ENCODE data around the gene IFI27L2. TPM values are rescaled to one million over a fixed set of nuclear protein-coding genes. Genes with fewer than 3 reads are reported as not detected.

IFI27L2 gene
- total RNA-seq, 1 experiment from 2014 or later = 4.7 TPM

DNA sequence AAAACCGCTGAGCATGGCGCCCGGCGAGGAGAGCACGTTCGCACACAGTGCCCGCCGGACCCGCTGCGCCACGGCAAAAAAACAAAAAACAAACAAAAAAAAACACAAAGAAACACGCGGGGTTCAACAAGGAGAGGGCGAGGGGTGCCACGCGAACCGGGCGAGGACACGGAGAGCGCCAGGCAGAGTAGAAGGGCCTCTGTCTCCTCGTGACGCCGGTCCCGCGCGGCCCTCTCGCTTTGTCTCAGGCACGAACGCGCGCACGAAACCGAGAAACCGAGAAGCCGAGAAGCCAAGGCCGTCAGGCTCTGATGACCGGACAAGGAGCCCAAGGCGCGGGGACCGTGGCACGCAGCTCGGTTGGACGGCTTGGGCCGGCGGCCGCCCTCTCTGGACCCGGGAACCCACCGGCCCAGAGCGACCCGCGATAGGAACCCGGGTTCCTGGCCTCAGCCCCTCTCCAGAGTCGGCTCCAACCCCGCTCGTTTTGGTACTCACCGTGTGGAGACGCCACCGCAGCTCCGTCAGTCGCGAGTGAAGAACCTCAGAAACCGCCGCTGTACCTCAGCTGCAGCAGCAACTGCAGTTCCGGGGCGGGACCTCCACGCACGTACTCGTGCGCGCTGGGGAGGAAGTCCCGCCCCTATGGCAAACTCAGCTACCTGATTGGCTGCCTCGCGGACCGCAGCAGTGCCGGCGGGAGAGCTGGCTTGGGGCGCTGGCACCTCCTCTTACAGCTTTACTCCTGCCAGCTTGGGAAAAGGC is 48.6 kb downstream of the IFI27L2 start, which contains the start of the genes DDX24 and IFI27L1:
DDX24 (minus strand) TSS at position 582 of the 765 bp plus-strand sequence. CDS start 1,460 bp downstream, outside the sequence.
IFI27L1 (plus strand) TSS at position 690 of the 765 bp plus-strand sequence. CDS start 15,628 bp downstream, outside the sequence.
- no TSS peak for BruUV-seq (replicated peaks)
- POLR2A ChIA-PET = interaction anchor here (0.6 to 1.0 kb wide), 6 partner anchors 28 to 1363 kb away, joined by 3 to 4 read pairs (median 3); no protein-coding TSS in a partner anchor
- Mint-ChIP-seq H3K36me3 (ENCODE audit: insufficient read depth, unreplicated experiment) (peaks cover 38% of the 10 kb centered on the region), H3K4me1 (ENCODE audit: low read depth, unreplicated experiment) (peaks cover 18% of the 10 kb centered on the region), H3K27me3 (ENCODE audit: insufficient read depth, unreplicated experiment) (no peaks in the 10 kb centered on the region), H3K27ac (ENCODE audit: unreplicated experiment) (peak within 1 kb of the TSS; percentile 99), H3K9me3 (ENCODE audit: unreplicated experiment) (no peaks in the 10 kb centered on the region), H3K4me3 (ENCODE audit: unreplicated experiment) (peak within 1 kb of the TSS; percentile 98)
- Histone ChIP-seq H3K4me1 (no peaks in the 10 kb centered on the region), H3K9me3 (peaks cover 5% of the 10 kb centered on the region), H3K27me3 (replicated peaks; ENCODE audit: control insufficient read depth, insufficient read depth, low read length) (no peaks in the 10 kb centered on the region), H3K4me3 (ENCODE audit: low read depth, low read length) (peak within 1 kb of the TSS; percentile 81), H3K36me3 (ENCODE audit: control insufficient read depth, insufficient read depth, low read length) (peaks cover 6% of the 10 kb centered on the region)
- CTCF ChIA-PET = interaction anchor here (0.7 to 1.6 kb wide), 4 partner anchors 30 to 51 kb away, joined by 4 to 6 read pairs (median 6); no protein-coding TSS in a partner anchor
- no peak for TF ChIP-seq CTCF (IDR thresholded peaks at IDR 0.05; ENCODE audit: insufficient read depth in 1 of 2, low read depth in 1 of 2, low read length in 1 of 2, severe bottlenecking in 1 of 2, unreplicated experiment in 1 of 2)
- intact Hi-C loops (cut with micrococcal nuclease; ENCODE audit: unreplicated experiment) = no loop called here
- peak; percentile 93 to 95 for DNase-seq

GRCh38 chr14:94079891-94080620 is 49.3 kb downstream of the IFI27L2 start:
- Histone ChIP-seq H3K4me3 (ENCODE audit: low read depth, low read length) (peak overlapping the region; percentile 81), H3K36me3 (ENCODE audit: control insufficient read depth, insufficient read depth, low read length) (peaks cover 6% of the 10 kb centered on the region), H3K4me1 (no peaks in the 10 kb centered on the region), H3K9me3 (peaks cover 12% of the 10 kb centered on the region), H3K27me3 (replicated peaks; ENCODE audit: control insufficient read depth, insufficient read depth, low read length) (no peaks in the 10 kb centered on the region)
- Mint-ChIP-seq H3K36me3 (ENCODE audit: insufficient read depth, unreplicated experiment) (peaks cover 44% of the 10 kb centered on the region), H3K27ac (ENCODE audit: unreplicated experiment) (peak overlapping the region; percentile 99), H3K4me1 (ENCODE audit: low read depth, unreplicated experiment) (peaks cover 18% of the 10 kb centered on the region), H3K9me3 (ENCODE audit: unreplicated experiment) (peaks cover 2% of the 10 kb centered on the region), H3K4me3 (ENCODE audit: unreplicated experiment) (peak overlapping the region; percentile 98), H3K27me3 (ENCODE audit: insufficient read depth, unreplicated experiment) (no peaks in the 10 kb centered on the region)
- CTCF ChIA-PET = interaction anchor here (1.0 to 1.2 kb wide), 2 partner anchors 29 to 52 kb away, joined by 3 to 6 read pairs; no protein-coding TSS in a partner anchor
- intact Hi-C loops (cut with micrococcal nuclease; ENCODE audit: unreplicated experiment) = no loop called here
- POLR2A ChIA-PET = interaction anchor here (0.6 kb wide), 1 partner anchor 305 kb away, joined by 4 read pairs; no protein-coding TSS in a partner anchor
- BruUV-seq (replicated peaks) = no TSS peak
- no peak for TF ChIP-seq CTCF (IDR thresholded peaks at IDR 0.05; ENCODE audit: insufficient read depth in 1 of 2, low read depth in 1 of 2, low read length in 1 of 2, severe bottlenecking in 1 of 2, unreplicated experiment in 1 of 2)
- DNase-seq = no peak

GRCh38 chr14:94077823-94078222 is 51.6 kb downstream of the IFI27L2 start:
- Histone ChIP-seq H3K9me3 (peaks cover 12% of the 10 kb centered on the region), H3K27me3 (replicated peaks; ENCODE audit: control insufficient read depth, insufficient read depth, low read length) (no peaks in the 10 kb centered on the region), H3K4me3 (ENCODE audit: low read depth, low read length) (no peak overlapping the region), H3K36me3 (ENCODE audit: control insufficient read depth, insufficient read depth, low read length) (peaks cover 6% of the 10 kb centered on the region), H3K4me1 (no peaks in the 10 kb centered on the region)
- no TSS peak for BruUV-seq (replicated peaks)
- peaks cover 18% of the 10 kb centered on the region for H3K4me1 Mint-ChIP-seq (ENCODE audit: low read depth, unreplicated experiment)
- H3K27me3 Mint-ChIP-seq (ENCODE audit: insufficient read depth, unreplicated experiment) = no peaks in the 10 kb centered on the region
- peaks cover 12% of the 10 kb centered on the region for H3K9me3 Mint-ChIP-seq (ENCODE audit: unreplicated experiment)
- ChIA-PET POLR2A (no interaction called here), CTCF (no interaction called here)
- H3K4me3 Mint-ChIP-seq (ENCODE audit: unreplicated experiment) = no peak overlapping the region
- TF ChIP-seq CTCF (IDR thresholded peaks at IDR 0.05; ENCODE audit: insufficient read depth in 1 of 2, low read depth in 1 of 2, low read length in 1 of 2, severe bottlenecking in 1 of 2, unreplicated experiment in 1 of 2) = no peak
- intact Hi-C loops (cut with micrococcal nuclease; ENCODE audit: unreplicated experiment) = no loop called here
- no peak for DNase-seq
- no peak overlapping the region for H3K27ac Mint-ChIP-seq (ENCODE audit: unreplicated experiment)
- H3K36me3 Mint-ChIP-seq (ENCODE audit: insufficient read depth, unreplicated experiment) = peaks cover 53% of the 10 kb centered on the region
